HG03039 (cell line): ENCODE data around the gene LCT.
"Not testable (repeated sequence)": the region's sequence is repeated elsewhere in the genome, so short reads cannot be mapped to it uniquely, and the experiment has no call there.

Experiments
- ATAC-seq: cut with Tn5 transposase; IDR thresholded peaks from one replicate; pipeline ENCODE4 v1.9.1; 2021; ENCODE audit warnings: mild to moderate bottlenecking, moderate library complexity; ENCODE audit not compliant: unreplicated experiment

LCT gene

DNA sequence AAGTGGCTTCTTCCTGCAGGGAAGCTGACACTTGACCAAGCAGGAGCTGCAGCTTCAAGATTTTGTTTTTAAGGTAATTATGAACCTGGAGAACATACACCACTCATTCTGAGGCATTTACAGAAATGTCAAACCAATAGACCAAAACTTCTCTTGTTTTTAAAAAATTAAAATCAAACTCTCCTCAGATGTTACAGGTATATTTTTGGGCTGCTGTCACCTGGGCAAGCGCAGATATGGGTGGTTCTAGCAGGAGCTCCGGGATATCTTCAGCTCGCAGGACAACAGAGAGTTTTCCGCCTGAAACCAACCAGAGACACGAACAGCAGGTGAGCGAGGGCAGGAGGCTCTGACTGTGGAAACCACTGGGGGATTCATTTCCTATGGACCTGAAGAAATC is 4.1 kb downstream of the LCT start:
- no peak for ATAC-seq

DNA sequence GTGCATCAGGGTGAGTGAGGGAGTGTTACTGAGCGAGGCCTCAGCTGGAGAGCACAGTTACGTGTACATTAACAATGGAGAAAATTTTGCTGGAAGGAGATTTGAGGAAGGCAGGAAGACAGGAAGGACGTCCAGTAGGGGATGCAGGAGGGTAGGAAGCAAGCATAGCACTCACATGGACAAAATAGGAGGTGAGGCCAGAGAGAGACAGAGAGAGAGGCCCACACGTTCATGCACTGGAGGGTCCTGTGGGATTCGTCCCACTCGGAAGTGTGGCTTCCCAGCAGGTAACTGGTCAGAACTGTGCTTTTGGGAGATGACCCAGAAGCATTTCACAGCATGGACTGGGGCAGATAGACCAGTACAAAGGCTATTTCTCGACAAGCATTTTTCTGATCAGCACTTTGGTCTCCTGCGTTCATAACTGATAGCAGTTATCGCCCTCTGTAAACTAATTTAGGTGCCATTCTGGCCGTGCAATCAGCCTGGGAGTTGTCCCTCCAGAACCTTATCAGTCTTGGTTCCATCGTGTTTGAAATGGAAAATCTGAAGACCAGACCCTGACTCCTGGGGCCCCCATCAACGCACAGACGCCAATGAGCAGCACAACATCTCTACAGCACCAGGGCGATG is 5.7 kb downstream of the LCT start:
- no peak for ATAC-seq

DNA sequence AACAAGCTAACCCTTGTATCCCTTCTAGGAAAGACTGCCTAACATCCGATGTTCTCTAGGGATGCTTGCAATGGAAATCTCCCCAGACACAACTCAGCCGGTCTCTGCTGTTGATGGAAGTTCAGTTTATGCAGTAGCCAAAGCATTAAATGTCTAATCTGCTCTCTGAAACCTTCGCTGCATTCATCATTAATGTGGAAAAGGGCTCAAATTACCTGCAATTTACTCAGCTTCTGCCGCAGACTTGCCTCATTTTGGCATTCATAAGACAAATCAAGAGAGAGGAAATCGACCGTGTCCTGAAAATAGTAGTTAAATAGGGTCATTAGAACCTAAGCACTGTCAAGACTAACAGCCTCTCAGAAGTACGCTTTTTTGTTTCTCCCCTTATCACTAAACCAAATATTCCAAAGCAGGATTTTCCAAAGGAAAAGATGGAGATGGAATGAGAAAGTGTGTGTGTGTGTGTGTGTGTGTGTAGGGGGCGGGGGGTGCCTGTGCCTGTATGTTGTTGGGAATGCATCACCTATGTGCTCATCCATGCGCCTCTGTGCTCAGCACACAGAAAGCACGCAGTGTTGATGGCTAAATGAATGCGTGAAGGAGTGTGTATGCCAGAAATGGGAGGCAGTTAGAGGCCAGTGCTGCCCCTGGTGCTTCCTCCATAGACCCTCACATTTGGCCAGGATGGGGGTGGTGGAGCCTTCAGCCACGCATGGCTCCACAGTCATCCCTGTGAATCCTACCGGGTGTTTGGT is 7.4 kb downstream of the LCT start:
- no peak for ATAC-seq

DNA sequence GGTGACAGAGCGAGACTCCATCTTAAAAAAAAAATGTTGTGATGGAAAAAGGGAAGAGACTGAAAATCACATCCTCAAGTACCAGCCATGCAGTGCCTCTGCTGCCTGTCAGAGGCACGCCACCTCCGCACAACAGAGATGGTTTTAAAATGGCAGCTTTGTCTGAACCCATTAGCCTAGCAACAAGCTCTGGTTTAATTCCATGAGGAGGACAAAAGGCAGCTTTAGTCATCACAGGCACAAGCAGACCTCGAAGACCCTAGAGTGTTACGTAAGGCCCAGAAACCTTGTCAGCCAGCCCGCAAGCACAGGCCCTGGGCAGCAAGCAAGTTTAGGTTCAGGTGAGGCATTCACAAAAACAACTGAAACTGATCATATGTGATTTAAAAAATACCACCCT is 10.4 kb downstream of the LCT start:
- no peak for ATAC-seq

DNA sequence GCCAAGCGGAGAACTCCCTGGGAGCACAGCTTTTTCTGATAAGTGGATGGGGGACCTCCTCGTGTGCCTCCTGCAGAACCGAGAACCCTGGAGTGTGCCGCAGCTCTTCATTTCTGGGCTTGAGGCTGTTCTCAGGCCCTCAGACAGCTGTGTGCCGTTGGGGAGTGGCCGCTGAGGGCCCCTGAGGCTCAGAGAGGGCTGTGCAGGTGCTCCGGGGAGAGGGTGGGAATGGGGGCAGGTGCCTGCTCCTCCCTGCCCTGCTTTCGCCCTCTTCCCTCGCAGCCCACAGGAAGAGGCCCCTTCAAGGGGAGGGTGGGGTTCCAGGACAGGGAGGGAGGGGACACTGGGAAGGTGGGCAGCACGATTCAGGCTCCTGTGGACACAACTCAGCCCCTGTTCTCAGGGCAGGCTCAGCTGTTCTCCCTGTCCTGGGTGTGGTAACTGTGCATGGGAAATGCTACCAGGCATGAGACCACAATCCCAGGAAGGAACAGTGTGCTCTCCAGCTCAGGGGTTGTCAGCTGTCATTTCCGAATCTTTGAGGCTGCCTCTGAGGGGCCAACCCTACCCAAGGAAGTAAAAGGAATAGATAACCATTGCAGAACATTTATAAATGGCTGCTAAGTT is 11.3 kb downstream of the LCT start:
- no peak for ATAC-seq

DNA sequence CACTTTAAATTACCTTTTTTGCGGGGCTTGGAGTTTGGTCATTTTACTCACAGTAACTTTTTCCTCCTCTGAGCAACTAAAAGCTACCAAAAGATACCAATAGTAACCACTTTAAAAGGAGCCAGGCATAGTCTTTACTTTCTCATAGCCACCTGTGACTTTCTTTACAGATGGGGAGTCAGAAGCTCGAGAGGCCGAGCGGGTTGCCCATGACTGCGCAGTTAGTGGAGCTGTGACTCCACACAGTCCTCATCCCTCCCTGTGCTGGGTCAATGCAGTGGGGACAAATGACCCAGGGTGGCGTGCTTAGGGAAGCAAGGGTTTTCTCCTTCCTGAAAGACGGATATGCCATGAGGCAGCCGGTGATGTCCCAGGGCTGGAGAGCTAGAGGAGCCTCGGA is 11.9 kb downstream of the LCT start:
- no peak for ATAC-seq

DNA sequence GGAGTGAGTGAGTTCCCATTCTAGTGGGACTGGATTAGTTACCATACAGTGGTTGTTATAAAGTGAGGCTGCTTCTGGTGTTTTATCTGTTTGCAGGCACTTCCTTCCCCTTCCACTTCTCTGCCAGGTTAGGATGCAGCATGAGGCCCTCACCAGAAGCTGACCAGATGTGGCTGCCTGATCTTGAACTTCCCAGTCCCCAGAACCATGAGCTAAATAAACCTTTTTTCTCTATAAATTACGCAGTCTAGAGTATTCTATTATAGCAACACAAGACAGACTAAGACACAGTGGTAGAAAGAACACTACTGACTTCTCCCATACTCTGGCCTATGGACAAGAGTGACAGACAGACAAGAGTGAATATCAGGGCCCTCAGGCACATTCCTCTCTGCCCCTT is 14.1 kb downstream of the LCT start:
- no peak for ATAC-seq

DNA sequence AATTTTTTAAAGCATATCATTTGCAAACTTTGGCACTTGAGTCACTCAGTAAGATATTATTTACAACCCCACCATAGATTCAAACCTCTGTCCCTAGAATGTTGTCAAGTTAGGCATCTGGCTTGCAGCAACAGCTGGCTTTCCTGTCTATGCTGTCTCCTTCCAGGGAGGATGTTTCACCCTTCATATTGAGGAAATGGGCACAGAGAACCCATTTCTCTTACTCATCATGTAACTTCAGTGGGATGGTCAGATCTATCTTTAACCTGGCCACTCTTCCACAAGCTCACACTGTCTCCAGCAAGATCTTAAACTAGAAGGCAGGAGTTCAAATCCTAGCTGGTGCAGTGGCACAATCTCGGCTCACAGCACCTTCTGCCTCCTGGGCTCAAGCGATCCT is 15.8 kb downstream of the LCT start:
- ATAC-seq: no peak

DNA sequence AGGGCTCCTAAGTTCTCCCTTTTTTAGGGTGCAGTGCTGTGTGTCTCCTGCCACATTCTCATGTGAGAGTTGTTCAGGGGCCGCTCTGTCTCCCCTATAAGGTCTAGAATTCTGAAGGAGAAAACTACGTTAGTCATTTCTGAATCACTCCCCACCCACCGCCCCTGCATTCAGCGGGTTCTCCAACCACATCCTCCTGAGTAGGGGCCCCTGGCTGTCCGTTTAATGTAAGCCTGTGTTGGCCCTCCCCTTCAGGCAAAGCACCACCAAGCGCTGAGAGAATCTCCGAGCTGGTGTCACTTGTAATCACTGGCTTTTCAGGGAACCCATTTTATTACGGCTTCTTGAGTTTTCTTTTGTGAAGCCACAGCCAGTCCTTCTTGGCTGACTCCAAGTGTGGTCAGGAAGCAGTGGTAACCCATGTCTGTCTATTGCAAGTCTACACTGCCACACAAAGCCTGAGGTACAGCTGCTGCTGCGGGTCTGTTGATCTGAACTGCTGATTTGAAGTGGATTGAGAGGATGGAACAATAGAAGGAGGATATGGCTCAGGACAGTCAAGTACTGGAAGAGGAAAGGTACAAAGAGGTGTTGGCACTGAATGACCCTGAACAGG is 16.9 kb downstream of the LCT start:
- peak; percentile 89 for ATAC-seq

DNA sequence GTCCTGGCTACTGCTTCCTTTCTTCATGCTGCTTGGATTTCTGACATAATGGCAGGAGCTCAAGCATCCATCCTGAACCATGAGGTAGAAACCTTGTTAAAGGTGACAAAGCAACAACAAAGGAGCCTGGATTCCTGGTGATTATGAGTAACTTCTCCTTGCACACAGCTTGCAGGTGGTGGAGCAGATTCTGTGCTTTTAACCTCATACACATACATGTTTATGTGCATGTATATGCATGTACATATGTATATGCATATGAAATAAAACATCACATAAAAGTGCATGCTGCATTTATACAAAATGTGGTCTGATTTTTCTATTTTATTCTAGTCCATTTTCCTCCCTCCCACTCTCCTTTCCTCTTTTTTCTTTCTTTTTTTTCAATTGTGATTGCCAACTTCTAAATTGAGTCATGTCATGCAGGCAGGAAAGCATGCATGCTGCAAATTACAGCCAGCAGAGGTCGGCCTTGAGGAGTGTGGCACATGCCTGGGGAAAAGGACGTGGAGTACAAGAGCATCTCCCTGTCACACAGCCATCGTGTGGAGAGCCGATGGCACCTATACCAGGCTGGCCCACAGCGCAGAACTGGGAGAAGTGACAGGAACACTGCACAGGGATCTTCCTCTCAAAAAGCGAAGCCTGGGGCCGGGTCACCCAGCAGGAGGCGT is 17.9 kb downstream of the LCT start:
- ATAC-seq: no peak

DNA sequence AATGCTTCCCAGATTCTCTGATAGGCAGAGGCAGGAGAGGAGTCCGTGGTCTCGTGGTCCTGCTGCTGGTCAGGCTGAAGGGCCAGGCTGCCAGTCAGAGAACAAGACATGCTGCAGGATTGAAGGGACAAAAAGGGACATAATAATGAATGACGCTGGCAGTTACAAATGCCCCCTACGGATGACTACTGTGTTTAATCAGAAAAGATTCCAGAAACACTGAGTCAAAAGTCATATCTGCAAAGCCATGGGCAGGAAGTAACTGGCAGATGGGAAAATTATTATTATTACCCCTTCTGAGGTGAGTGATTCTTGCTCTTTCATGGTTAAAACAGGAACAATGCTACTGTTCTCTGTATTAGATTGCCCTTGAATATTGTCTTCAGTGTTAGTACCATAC is 19.0 kb downstream of the LCT start:
- ATAC-seq: no peak

DNA sequence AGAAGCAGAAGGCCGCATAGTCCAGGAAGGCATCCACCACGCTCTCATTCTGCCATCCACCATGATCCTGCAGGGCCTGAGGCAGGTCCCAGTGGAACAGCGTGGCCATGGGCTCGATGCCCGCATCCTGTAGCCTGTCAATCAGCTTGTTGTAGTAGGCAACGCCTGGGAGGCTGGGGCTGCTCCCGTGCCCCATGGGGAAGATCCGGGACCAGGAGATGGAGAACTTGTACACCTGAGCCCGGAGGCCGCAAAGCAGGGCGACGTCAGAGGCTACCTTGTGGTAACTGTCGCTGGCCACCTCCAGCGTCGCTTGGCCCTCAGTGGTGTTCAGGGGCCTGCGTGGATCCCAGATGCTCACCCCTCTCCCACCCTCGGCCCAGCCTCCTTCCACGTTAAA is 19.5 kb downstream of the LCT start:
- ATAC-seq: no peak

DNA sequence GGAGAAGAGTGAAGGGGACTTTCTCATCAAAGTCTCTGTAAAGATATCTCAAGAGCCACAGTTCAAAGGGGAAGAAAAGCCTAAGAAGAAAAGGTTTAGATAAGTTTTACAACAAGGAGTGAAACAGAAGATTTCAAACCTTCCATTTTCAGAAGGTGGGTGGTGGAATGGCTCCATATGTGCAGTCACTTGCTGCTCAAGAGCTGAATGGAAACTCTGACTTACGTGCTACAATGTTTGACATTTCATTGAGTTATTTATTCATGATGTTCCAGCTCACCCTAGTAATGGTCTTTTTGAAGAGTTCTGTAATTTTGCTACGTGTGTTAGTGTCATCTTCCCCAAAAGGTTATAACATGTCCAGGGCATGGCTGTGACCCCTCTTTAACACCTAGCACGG is 21.7 kb downstream of the LCT start:
- no peak for ATAC-seq

DNA sequence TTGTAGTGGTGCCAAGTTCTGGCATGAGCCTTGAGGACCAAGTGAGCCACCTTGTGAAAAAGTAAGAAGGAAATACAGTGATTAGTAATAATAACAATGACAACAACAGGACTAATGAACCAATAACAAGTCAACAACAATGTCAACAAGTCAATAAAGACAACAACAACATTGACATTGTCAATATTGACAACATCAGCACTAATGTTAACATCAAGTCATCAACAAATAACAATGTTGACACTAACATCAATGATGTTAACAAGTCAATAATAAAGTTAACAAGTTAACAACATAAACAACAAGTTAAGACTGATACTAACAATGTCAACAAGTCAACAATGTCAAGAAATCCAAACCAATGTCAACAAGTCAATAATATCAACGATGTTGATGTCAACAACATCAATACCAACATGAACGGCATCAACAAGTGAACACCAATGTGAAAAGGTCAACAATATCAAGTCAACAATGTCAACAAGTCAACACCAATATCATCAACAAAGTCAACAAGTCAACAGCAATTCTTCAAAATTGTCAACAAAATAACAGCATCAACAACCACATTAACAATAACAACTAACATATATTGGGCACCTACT is 24.0 kb downstream of the LCT start:
- no peak for ATAC-seq

DNA sequence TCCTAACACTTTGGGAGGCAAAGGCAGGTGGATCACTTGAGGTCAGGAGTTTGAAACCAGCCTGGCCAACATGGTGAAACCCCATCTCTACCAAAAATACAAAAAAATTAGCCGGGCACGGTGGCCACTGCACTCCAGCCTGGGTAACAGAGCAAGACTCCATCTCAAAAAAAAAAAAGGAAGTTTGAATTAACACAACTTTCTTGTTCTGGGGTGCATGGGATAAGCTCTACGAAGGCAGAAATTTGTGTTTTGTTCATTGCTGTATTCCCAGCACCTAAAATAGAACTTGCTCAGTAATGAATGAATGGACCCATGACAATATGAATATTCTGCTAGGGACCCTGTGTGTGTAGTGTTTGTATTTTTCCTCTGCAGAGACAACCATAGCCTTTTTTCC is 29.1 kb downstream of the LCT start:
- not testable (repeated sequence) for ATAC-seq

DNA sequence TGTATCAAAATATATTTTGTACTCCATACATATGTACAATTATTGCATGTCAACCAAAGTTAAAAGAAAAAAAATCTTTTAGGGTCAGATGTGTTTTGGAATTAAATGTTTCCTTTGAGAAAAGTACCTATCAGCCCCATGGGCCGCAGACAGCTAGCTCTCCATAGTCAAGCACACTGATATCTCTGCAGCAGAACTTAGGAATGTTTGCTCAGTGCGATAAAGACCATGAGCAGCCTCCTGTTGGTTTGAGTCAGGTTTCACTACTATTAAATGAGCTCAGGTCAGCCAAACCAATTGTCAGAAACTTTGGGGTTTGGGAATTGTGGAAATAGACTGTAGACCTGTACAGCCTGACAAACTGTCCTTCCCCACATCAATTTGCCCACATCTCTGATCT is 33.7 kb downstream of the LCT start:
- no peak for ATAC-seq

DNA sequence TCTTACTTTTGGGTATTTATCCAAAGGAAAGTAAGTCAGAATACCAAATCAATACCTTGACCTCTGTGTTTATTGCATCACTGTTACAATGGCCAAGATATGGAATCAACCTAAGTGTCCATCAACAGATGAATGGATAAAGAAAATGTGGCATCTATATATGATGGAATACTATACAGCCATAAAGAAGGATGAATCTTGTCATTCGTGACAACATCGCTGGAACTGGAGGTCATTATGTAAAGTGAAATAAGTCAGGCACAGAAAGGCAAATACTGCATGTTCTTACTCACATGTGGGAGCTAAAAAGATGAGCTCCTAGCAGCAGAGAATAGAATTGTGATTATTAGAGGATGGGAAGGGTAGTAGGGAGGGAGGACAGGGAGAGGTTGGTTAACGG is 34.6 kb downstream of the LCT start:
- ATAC-seq: no peak

DNA sequence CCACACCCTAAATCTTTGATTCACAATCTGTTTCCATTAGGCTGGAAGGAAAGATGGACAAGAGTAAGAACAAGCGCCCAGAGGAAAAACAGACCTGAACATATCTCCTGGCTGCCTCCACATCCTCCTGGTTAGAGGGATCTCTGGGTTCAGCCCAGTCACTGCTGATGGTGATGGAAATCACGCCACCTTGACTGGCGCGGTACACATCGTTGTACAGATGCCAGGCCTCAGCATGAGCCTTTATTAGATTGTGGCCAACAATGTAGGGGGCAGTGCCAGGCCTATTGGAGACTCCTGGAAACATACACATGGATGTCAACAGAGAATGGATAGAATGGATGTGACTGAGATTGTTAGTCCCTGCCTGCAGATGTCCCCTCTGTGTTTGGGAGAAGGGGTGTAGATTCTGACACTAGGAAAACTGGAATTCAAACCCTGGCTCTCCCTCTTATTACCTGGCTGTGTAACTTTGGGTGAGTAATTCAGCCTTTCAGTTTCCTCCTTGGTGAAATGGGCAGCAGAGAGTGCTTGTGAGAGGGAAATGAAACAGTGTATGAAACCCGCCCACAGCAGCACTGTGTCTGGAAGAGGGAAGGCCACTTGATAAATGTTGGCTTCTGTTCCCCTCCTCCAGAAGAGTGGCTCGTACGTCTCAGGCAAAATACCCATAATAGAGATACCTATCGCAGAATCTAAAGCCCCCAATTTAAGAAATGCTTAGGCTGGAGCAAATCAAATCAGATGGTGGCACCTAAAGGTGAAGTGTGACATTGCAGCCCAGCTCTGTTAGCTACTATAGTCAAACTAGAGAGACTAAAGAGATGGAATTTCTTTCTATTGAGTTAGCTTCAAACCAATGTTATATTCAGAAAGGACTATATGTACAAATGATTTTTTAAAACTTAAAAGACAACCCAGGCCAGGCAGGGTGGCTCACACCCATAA is 36.2 kb downstream of the LCT start:
- no peak for ATAC-seq

DNA sequence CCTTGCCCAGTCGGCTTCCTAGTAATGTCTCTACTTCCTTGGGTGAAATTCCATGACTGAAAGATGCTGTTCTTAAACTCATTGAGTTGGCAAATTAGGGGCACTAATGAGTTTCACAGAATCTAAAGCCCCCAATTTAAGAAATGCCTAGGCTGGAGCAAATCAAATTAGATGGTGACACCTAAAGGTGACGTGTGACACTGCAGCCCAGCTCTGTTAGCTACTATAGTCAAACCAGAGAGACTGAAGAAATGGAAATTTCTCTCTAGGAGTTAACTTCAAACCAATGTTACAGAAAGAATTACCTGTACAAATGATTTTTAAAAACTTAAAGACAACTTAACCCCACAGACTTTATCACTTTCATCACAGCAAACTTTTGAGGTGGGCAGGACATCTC is 37.2 kb downstream of the LCT start:
- ATAC-seq: no peak

DNA sequence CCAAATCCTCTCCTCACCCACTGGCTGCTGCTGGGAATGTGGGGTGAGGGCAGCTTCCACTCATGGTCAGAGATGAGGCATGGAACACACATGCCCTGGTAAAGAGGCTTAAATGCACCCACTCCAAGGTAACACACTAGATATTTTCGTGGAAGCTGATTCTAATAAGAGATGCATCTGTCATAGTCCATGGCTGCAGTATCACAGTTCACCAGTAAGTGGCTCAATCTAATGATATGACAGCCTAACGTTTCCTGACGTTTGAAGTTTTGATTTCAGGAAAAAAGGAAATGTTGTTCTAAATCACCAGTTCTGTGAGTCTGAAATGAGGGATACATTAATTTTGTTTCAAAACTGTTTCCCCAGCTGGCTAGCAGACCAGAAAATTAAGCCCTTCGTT is 38.2 kb downstream of the LCT start:
- ATAC-seq: no peak
